ENCODE measurements around the gene RHOT2.

RHOT2 gene

DNA sequence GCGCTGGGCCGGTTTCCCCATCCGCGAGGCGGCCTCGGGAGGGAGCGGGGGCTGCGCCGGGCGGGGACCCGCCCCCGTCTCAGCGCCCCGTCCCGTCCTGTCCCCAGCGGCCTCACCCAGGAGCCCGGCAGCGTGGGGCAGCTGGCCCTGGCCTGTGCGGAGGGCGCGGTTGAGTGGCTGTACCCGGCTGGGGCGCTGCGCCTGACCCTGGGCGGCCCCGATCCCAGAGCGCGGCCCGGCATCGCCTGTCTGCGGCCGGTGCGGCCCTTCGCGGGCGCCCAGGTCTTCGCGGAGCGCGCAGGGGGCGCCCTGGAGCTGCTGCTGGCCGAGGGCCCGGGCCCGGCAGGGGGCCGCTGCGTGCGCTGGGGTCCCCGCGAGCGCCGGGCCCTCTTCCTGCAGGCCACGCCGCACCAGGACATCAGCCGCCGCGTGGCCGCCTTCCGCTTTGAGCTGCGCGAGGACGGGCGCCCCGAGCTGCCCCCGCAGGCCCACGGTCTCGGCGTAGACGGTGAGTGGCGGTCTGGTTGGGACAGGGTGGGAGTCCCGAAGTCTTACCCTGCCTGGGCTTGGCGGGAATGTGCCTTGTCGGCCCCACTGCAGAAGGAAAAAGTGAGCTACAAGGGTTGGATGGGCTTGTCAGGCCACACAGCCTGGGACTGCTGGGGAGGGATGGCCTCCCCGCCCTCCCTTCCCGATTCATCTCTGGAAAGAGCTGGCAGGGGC, 47.7 kb downstream of the RHOT2 start:
- no peak for DNase-seq (ENCODE audit: low read depth)

- no peak for DNase-seq (ENCODE audit: low read depth)
Measured at GRCh38 chr16:716200-716568, 48.3 kb downstream of the RHOT2 start.

DNA sequence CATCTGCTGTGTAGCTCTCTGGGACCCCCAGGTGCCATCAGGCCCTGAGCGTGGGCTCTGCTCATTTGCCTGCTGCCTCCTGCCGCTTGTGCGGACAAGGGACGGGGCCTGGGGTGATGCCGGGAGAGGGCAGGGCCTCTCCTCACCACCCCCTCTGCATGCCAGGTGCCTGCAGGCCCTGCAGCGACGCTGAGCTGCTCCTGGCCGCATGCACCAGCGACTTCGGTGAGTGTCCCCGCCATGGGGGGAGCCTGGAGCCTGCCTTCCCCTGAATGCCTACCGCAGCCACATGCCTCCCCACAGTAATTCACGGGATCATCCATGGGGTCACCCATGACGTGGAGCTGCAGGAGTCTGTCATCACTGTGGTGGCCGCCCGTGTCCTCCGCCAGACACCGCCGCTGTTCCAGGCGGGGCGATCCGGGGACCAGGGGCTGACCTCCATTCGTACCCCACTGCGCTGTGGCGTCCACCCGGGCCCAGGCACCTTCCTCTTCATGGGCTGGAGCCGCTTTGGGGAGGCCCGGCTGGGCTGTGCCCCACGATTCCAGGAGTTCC, 48.9 kb downstream of the RHOT2 start:
- DNase-seq (ENCODE audit: low read depth) = no peak

DNA sequence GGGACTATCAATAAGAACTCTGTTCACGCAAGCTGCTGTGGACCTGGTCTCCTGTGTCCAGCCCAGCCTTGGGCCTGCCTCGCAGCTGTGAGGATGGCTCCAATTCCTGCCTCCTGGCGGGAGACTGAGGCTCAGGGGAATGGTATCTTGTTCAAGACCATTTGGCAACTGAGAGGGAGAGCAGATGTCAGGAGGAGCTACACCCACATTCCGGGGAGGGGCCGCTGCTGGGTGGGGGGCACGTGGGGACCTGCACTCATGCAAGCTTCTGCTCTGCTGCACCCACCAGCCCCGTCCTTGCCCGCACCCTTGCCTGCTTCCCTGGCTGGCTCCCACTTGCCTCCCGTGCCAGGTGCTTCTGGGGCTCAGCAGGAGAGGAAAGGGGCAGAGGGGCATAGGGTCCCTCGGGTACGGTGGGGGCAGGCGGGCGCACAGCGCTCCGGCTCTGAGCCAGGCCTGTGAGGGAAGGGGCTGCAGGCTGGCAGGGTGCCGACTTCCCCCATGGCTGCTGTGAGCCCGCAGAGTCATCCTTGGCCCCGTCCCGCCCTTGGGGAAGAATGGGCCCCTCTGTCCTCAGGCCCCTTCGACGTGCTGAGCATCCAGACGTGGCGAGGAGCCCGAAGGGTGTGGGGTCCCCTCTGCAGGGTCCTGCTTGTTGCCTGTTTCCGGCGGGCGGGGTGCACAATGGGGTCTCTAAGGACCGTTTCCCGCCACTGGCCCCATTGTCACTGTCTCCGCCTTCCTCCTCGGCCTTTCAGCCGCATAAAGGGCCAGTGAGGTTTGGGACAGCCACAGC, 49.7 kb downstream of the RHOT2 start:
- DNase-seq (ENCODE audit: low read depth) = no peak

DNA sequence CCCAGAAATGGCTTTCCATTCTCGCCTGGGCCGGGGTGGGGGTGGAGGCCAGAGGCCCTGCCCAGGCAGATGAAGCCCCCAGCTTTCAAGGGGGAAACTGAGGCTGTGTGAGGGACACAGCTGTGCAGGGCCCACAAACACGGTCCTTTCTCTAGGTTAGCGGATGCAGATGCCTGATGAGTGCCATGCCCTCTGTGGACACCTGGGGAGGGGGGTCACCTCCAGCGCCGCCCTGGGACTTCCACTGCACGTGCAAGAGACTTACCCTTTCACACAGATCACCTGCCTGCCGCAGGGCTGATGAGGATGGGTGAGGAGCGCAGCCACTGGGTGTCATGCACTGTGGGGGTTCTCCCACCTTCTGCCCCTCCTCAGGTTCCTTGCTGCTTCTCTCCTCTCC, 50.5 kb downstream of the RHOT2 start:
- no peak for DNase-seq (ENCODE audit: low read depth)

DNA sequence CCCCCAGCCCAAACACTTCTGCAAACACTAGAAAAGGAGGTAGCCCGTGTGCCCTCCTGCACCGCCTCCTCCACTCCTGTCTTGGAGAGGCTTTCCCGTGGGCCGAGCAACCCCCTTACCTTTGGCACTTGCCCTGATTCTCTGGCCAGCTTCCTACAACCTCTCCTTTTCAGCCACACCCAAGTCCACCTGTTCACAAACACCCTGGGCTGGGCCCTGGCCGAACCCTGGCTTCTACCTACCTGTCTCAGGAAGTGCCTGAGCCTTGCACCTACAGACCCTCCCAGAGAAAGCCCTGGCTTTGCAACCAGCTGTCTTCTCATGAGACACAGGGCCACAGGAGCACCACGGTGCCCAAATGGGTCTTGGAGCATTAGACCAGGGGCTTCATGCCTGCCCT, 51.0 kb downstream of the RHOT2 start:
- DNase-seq (ENCODE audit: low read depth) = no peak

DNA sequence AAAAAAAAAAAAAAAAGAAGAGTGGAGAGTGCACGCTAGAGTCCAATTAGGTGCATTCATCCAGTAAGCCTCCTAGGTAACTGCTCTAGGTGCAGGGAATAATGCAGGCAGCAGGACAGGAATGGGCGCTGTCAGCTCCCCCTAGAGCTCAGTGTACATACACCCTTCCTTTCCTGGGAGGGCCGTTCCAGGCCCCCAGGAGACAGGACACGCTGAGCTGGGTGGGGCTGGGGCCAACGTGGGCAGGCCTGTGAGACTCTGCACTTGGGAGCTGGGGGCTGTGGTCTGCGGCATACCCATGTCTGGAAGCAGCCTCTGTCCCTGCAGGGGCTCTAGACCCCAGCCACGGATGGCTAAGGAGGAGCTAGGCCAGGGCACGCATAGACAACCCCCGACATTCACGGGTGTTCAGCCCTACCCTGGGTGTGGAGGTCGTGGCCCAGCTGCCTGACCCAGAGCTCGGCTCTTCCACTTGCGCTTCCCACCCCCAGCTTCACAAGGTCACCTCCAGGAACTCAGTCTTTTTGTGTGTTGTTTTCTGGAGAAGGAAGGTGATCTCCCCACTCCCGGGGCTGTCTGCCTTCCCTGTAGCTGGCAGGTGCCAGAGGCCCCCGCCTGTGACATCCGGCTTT, 52.0 kb downstream of the RHOT2 start:
- no peak for DNase-seq (ENCODE audit: low read depth)

DNA sequence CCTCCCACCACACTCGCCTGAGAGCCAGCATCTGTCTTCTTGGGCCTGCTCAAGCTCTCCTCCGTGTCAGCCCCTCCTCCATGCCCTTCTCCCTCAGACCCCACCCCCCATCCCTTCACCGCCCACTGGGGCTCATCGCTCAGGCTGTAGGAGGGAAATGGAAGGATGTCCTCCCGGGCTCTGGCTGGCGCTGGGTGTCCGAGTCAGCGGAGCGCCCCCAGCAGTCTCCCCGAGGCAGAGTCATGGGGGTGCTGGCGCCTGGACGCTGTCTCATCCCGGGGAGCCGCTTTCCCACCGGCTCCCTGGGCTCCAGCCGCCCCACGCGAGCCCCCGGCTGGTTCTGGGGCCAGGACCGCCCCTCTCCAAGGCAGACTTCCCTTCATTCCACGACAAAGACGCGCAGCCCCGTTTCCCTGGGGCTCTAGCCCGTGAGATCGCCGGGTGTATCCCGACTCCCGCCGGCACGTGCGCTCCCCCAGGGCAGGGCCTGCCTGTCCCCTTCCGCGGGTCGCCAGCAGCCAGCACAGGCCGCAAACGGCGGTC, 52.6 kb downstream of the RHOT2 start:
- DNase-seq (ENCODE audit: low read depth) = no peak

DNA sequence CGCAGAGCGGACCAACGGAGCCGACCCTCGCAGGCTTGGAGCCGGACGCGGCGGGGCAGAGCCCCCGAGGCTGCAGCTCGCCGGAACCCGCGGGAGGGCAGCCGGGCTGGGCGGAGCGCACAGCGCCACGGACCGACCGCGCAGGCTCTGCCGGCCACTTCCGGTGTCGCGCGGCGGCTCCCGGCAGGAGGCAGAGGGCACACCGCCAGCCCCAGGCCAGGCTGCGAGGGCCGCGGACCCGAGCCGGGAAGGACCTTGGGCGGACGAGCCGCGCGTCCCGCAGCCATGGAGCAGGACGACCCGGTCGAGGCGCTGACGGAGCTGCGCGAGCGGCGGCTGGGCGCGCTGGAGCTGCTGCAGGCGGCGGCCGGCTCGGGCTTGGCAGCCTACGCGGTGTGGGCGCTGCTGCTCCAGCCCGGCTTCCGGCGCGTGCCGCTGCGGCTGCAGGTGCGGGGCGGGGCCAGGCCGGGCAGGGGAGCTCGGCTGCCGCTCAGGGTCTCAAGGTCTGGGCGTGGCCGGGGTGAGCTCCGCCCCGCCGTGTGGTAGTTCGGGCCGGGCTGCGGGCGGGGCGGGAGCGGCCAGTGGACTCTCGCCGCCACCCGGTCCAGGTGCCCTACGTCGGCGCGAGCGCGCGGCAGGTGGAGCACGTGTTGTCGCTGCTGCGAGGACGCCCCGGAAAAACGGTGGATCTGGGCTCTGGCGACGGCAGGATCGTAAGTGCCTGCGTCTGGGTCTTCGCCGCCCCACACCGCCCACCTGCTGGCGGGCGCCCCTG, 53.2 kb downstream of the RHOT2 start, which contains the start of gene ANTKMT:
TSS of gene ANTKMT (plus strand) at position 157 of the 775 bp plus-strand sequence. CDS start at position 286, 129 bp downstream.
- DNase-seq (ENCODE audit: low read depth) = peak; percentile 51

DNA sequence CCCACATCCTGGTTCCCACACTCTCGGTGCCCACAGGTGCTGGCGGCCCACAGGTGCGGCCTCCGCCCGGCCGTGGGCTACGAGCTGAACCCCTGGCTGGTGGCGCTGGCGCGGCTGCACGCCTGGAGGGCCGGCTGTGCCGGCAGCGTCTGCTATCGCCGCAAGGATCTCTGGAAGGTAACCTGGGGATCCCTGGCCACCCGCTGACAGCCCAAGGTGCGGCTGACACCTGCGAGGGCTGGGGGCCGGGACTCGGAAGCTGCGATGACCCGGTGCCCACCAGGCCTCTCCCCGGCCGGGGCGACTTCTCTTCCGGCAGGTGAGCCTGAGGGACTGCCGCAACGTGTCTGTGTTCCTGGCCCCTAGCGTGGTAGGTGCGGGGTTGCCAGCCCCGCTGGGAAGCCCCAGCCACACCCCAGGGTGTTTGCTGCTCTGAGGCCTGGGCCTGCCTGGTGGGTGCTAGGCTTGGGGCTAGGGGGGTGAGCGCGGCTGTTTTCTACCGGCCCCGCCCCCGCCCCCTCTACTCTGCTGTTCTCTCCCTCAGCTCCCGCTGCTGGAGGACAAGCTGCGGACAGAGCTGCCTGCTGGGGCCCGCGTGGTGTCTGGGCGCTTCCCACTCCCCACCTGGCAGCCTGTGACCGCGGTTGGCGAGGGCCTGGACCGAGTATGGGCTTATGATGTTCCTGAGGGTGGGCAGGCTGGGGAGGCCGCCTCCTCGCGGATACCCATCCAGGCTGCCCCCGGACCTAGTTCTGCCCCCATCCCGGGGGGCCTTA, 54.0 kb downstream of the RHOT2 start:
- no peak for DNase-seq (ENCODE audit: low read depth)

- no peak for DNase-seq (ENCODE audit: low read depth)
Measured at GRCh38 chr16:722835-723633, 55.1 kb downstream of the RHOT2 start.

- no peak for DNase-seq (ENCODE audit: low read depth)
Measured at GRCh38 chr16:723695-724094, 55.8 kb downstream of the RHOT2 start.
